NB4 (cell line): ENCODE data around the gene ZBTB7C.

ENCODE experiments used
- CTCF ChIP-seq: IDR thresholded peaks from one replicate; pipeline ENCODE4 v1.5.1; 2012; ENCODE audit warnings: low read depth, low read length
- MAX ChIP-seq: IDR thresholded peaks from 2 replicates; pipeline ENCODE4 v1.6.1; 2011; ENCODE audit warnings: low read depth, low read length
- MYC ChIP-seq: IDR thresholded peaks from 2 replicates; pipeline ENCODE4 v1.6.1; 2011; ENCODE audit warnings: low read depth, low read length
- POLR2A ChIP-seq: IDR thresholded peaks from 2 replicates; pipeline ENCODE4 v1.6.1; 2011; ENCODE audit warnings: mild to moderate bottlenecking; ENCODE audit not compliant: insufficient read length; ENCODE audit errors: extremely low read depth

- TF ChIP-seq CTCF (no peak), POLR2A (no peak), MYC (no peak), MAX (no peak)
Measured at GRCh38 chr18:48109961-48110493, 299.2 kb downstream of the ZBTB7C start.
